Measurements from ENCODE around the gene RUNDC3A.

Gene RUNDC3A

GRCh38 chr17:44268709-44269534 lies 39.5 kb upstream of the RUNDC3A start:
- no peak overlapping the region for H2BK5ac ChIP-seq (ENCODE audit: low read depth, low read length, poor library complexity)
- no peak overlapping the region for H3K14ac ChIP-seq (ENCODE audit: low read length)
- H2BK12ac ChIP-seq (ENCODE audit: low read length), result no peak overlapping the region
- H2BK120ac ChIP-seq (ENCODE audit: insufficient read depth, low read length, poor library complexity), result no peak overlapping the region
- peaks cover 4% of the 10 kb centered on the region for H3K9me3 ChIP-seq (ENCODE audit: insufficient read depth, low read depth, low read length)
- no peak overlapping the region for H4K91ac ChIP-seq (ENCODE audit: low read depth, low read length)
- H3K9ac ChIP-seq (ENCODE audit: low read length), result no peak overlapping the region
- H3K4me3 ChIP-seq (ENCODE audit: low read depth, low read length), result no peak overlapping the region
- WGBS (ENCODE audit: extremely low coverage, insufficient coverage, insufficient read length), result no CpG with 5 or more reads among the region's 11 CpGs
- no peaks in the 10 kb centered on the region for H3K4me1 ChIP-seq (ENCODE audit: control insufficient read depth in 1 of 2, insufficient read depth in 2 of 2, low read length in 2 of 2)
- no peaks in the 10 kb centered on the region for H3K79me2 ChIP-seq (ENCODE audit: control insufficient read depth, insufficient read depth, low read length, poor library complexity)
- H4K12ac ChIP-seq (ENCODE audit: low read depth, low read length), result no peak overlapping the region
- DNase-seq, result no peak
- H3K18ac ChIP-seq (ENCODE audit: low read length), result no peak overlapping the region
- no peak overlapping the region for H3K23ac ChIP-seq (ENCODE audit: low read length)
- H3K36me3 ChIP-seq (ENCODE audit: control insufficient read depth in 1 of 2, insufficient read depth in 2 of 2, low read length in 2 of 2), result no peaks in the 10 kb centered on the region
- no peak overlapping the region for H2AK5ac ChIP-seq (ENCODE audit: low read length)
- no peak overlapping the region for H3K4ac ChIP-seq (ENCODE audit: low read depth, low read length)
- no peak overlapping the region for H4K8ac ChIP-seq (ENCODE audit: low read depth, low read length)
- H2AFZ ChIP-seq (ENCODE audit: insufficient read depth, low read length, poor library complexity), result no peak overlapping the region
- H3K4me2 ChIP-seq (ENCODE audit: low read length), result no peak overlapping the region
- no peak overlapping the region for H3K27ac ChIP-seq (ENCODE audit: low read depth, low read length)
- H3K79me1 ChIP-seq (ENCODE audit: low read length), result no peaks in the 10 kb centered on the region
- no peaks in the 10 kb centered on the region for H3K27me3 ChIP-seq (ENCODE audit: insufficient read depth, low read length)

GRCh38 chr17:44269535-44270240 lies 38.7 kb upstream of the RUNDC3A start:
- Histone ChIP-seq H3K9me3 (ENCODE audit: insufficient read depth, low read depth, low read length) (peaks cover 4% of the 10 kb centered on the region), H3K79me2 (ENCODE audit: control insufficient read depth, insufficient read depth, low read length, poor library complexity) (no peaks in the 10 kb centered on the region), H3K4ac (ENCODE audit: low read depth, low read length) (no peak overlapping the region), H3K9ac (ENCODE audit: low read length) (no peak overlapping the region), H3K14ac (ENCODE audit: low read length) (no peak overlapping the region), H3K18ac (ENCODE audit: low read length) (no peak overlapping the region), H2AK5ac (ENCODE audit: low read length) (no peak overlapping the region), H3K36me3 (ENCODE audit: control insufficient read depth in 1 of 2, insufficient read depth in 2 of 2, low read length in 2 of 2) (no peaks in the 10 kb centered on the region), H2BK120ac (ENCODE audit: insufficient read depth, low read length, poor library complexity) (no peak overlapping the region), H3K4me3 (ENCODE audit: low read depth, low read length) (no peak overlapping the region), H2AFZ (ENCODE audit: insufficient read depth, low read length, poor library complexity) (no peak overlapping the region), H3K23ac (ENCODE audit: low read length) (no peak overlapping the region), H4K91ac (ENCODE audit: low read depth, low read length) (no peak overlapping the region), H3K27me3 (ENCODE audit: insufficient read depth, low read length) (no peaks in the 10 kb centered on the region), H2BK12ac (ENCODE audit: low read length) (no peak overlapping the region), H4K8ac (ENCODE audit: low read depth, low read length) (no peak overlapping the region), H3K4me1 (ENCODE audit: control insufficient read depth in 1 of 2, insufficient read depth in 2 of 2, low read length in 2 of 2) (no peaks in the 10 kb centered on the region), H4K12ac (ENCODE audit: low read depth, low read length) (no peak overlapping the region), H3K27ac (ENCODE audit: low read depth, low read length) (no peak overlapping the region), H2BK5ac (ENCODE audit: low read depth, low read length, poor library complexity) (no peak overlapping the region), H3K4me2 (ENCODE audit: low read length) (no peak overlapping the region), H3K79me1 (ENCODE audit: low read length) (no peaks in the 10 kb centered on the region)
- no CpG with 5 or more reads among the region's 7 CpGs for WGBS (ENCODE audit: extremely low coverage, insufficient coverage, insufficient read length)
- no peak for DNase-seq

GRCh38 chr17:44272321-44272951 lies 36.0 kb upstream of the RUNDC3A start:
- no peak overlapping the region for H2BK5ac ChIP-seq (ENCODE audit: low read depth, low read length, poor library complexity)
- no peak overlapping the region for H2BK120ac ChIP-seq (ENCODE audit: insufficient read depth, low read length, poor library complexity)
- H3K9ac ChIP-seq (ENCODE audit: low read length), result no peak overlapping the region
- no CpG with 5 or more reads among the region's 13 CpGs for WGBS (ENCODE audit: extremely low coverage, insufficient coverage, insufficient read length)
- no peak overlapping the region for H3K27ac ChIP-seq (ENCODE audit: low read depth, low read length)
- H3K18ac ChIP-seq (ENCODE audit: low read length), result no peak overlapping the region
- no peak overlapping the region for H2AK5ac ChIP-seq (ENCODE audit: low read length)
- no peak overlapping the region for H4K91ac ChIP-seq (ENCODE audit: low read depth, low read length)
- H3K79me1 ChIP-seq (ENCODE audit: low read length), result no peaks in the 10 kb centered on the region
- no peak overlapping the region for H4K12ac ChIP-seq (ENCODE audit: low read depth, low read length)
- no peak overlapping the region for H3K4ac ChIP-seq (ENCODE audit: low read depth, low read length)
- H3K14ac ChIP-seq (ENCODE audit: low read length), result no peak overlapping the region
- DNase-seq, result peak; percentile 6 to 15
- H3K36me3 ChIP-seq (ENCODE audit: control insufficient read depth in 1 of 2, insufficient read depth in 2 of 2, low read length in 2 of 2), result no peaks in the 10 kb centered on the region
- H3K9me3 ChIP-seq (ENCODE audit: insufficient read depth, low read depth, low read length), result peaks cover 2% of the 10 kb centered on the region
- no peaks in the 10 kb centered on the region for H3K4me1 ChIP-seq (ENCODE audit: control insufficient read depth in 1 of 2, insufficient read depth in 2 of 2, low read length in 2 of 2)
- no peaks in the 10 kb centered on the region for H3K79me2 ChIP-seq (ENCODE audit: control insufficient read depth, insufficient read depth, low read length, poor library complexity)
- no peaks in the 10 kb centered on the region for H3K27me3 ChIP-seq (ENCODE audit: insufficient read depth, low read length)
- H3K4me2 ChIP-seq (ENCODE audit: low read length), result no peak overlapping the region
- no peak overlapping the region for H2BK12ac ChIP-seq (ENCODE audit: low read length)
- H4K8ac ChIP-seq (ENCODE audit: low read depth, low read length), result no peak overlapping the region
- H3K23ac ChIP-seq (ENCODE audit: low read length), result no peak overlapping the region
- H2AFZ ChIP-seq (ENCODE audit: insufficient read depth, low read length, poor library complexity), result no peak overlapping the region
- H3K4me3 ChIP-seq (ENCODE audit: low read depth, low read length), result no peak overlapping the region

GRCh38 chr17:44272954-44273353 lies 35.4 kb upstream of the RUNDC3A start:
- Histone ChIP-seq H3K4me1 (ENCODE audit: control insufficient read depth in 1 of 2, insufficient read depth in 2 of 2, low read length in 2 of 2) (no peaks in the 10 kb centered on the region), H3K18ac (ENCODE audit: low read length) (no peak overlapping the region), H2BK12ac (ENCODE audit: low read length) (no peak overlapping the region), H3K9me3 (ENCODE audit: insufficient read depth, low read depth, low read length) (peaks cover 2% of the 10 kb centered on the region), H3K79me1 (ENCODE audit: low read length) (no peaks in the 10 kb centered on the region), H3K14ac (ENCODE audit: low read length) (no peak overlapping the region), H3K36me3 (ENCODE audit: control insufficient read depth in 1 of 2, insufficient read depth in 2 of 2, low read length in 2 of 2) (no peaks in the 10 kb centered on the region), H3K4me2 (ENCODE audit: low read length) (no peak overlapping the region), H3K4me3 (ENCODE audit: low read depth, low read length) (no peak overlapping the region), H3K79me2 (ENCODE audit: control insufficient read depth, insufficient read depth, low read length, poor library complexity) (no peaks in the 10 kb centered on the region), H3K27ac (ENCODE audit: low read depth, low read length) (no peak overlapping the region), H3K9ac (ENCODE audit: low read length) (no peak overlapping the region), H2AFZ (ENCODE audit: insufficient read depth, low read length, poor library complexity) (no peak overlapping the region), H3K4ac (ENCODE audit: low read depth, low read length) (no peak overlapping the region), H4K12ac (ENCODE audit: low read depth, low read length) (no peak overlapping the region), H2BK120ac (ENCODE audit: insufficient read depth, low read length, poor library complexity) (no peak overlapping the region), H4K8ac (ENCODE audit: low read depth, low read length) (no peak overlapping the region), H2BK5ac (ENCODE audit: low read depth, low read length, poor library complexity) (no peak overlapping the region), H3K23ac (ENCODE audit: low read length) (no peak overlapping the region), H4K91ac (ENCODE audit: low read depth, low read length) (no peak overlapping the region), H3K27me3 (ENCODE audit: insufficient read depth, low read length) (no peaks in the 10 kb centered on the region), H2AK5ac (ENCODE audit: low read length) (no peak overlapping the region)
- WGBS (ENCODE audit: extremely low coverage, insufficient coverage, insufficient read length), result no CpG with 5 or more reads among the region's 6 CpGs
- DNase-seq, result peak in 1 of 2 donors; percentile 2
